Astrocyte of the cerebellum (primary cell): ENCODE measurements around the gene SLC17A8.
"Not testable (repeated sequence)": the region's sequence is repeated elsewhere in the genome, so short reads cannot be mapped to it uniquely, and the experiment has no call there.

ENCODE experiments used
- DNase-seq: peaks from one replicate; pipeline ENCODE4 v3.0.0-alpha.2; 2011; ENCODE audit warnings: low read depth
- H3K4me3 ChIP-seq: 2 replicates; pipeline ENCODE4 v1.5.1; 2011; ENCODE audit warnings: mild to moderate bottlenecking, low read depth, low read length, moderate library complexity
- CTCF ChIP-seq: IDR thresholded peaks from 2 replicates; pipeline ENCODE4 v1.5.1; 2012; ENCODE audit warnings: low read length, low read depth, moderate library complexity, mild to moderate bottlenecking; ENCODE audit errors: missing control alignments
- in situ Hi-C: cut with HindIII; loops from 2 replicates; pipeline ENCODE4 v1.10.0; 2017; ENCODE audit warnings: low sequenced_read_pairs

The SLC17A8 gene

GRCh38 chr12:100356644-100357223 is at the start of gene SLC17A8:
TSS of gene SLC17A8 (plus strand) at chr12:100357074. CDS start at chr12:100357392, 318 bp downstream.
- DNase-seq = no peak
- no peak within 1 kb of the TSS for H3K4me3 ChIP-seq
- TF ChIP-seq CTCF = no peak
- in situ Hi-C loops = no loop called here

GRCh38 chr12:100308138-100308537 is 48.7 kb upstream of the SLC17A8 start:
- H3K4me3 ChIP-seq, in situ Hi-C loops, DNase-seq: not testable (repeated sequence)

- no peak for DNase-seq
- in situ Hi-C loops = no loop called here
- H3K4me3 ChIP-seq = no peak overlapping the region
- no peak for TF ChIP-seq CTCF
These were observed 45.6 kb upstream of the SLC17A8 start for GRCh38 chr12:100311317-100311716.

GRCh38 chr12:100317371-100317770 is 39.5 kb upstream of the SLC17A8 start:
- no peak for TF ChIP-seq CTCF
- in situ Hi-C loops = no loop called here
- no peak overlapping the region for H3K4me3 ChIP-seq
- no peak for DNase-seq

- in situ Hi-C loops = no loop called here
- no peak for DNase-seq
- TF ChIP-seq CTCF = no peak
- H3K4me3 ChIP-seq = no peak overlapping the region
These were observed 32.4 kb upstream of the SLC17A8 start for GRCh38 chr12:100324498-100324897.

- TF ChIP-seq CTCF = no peak
- no peak for DNase-seq
- in situ Hi-C loops = no loop called here
- H3K4me3 ChIP-seq = no peak overlapping the region
These were observed 30.7 kb upstream of the SLC17A8 start for GRCh38 chr12:100326208-100326607.

- in situ Hi-C loops = no loop called here
- DNase-seq = no peak
- TF ChIP-seq CTCF = no peak
- H3K4me3 ChIP-seq = no peak overlapping the region
These were observed 27.1 kb upstream of the SLC17A8 start for GRCh38 chr12:100329800-100330199.
